ENCODE results near the gene NAALADL2.

Gene NAALADL2

DNA sequence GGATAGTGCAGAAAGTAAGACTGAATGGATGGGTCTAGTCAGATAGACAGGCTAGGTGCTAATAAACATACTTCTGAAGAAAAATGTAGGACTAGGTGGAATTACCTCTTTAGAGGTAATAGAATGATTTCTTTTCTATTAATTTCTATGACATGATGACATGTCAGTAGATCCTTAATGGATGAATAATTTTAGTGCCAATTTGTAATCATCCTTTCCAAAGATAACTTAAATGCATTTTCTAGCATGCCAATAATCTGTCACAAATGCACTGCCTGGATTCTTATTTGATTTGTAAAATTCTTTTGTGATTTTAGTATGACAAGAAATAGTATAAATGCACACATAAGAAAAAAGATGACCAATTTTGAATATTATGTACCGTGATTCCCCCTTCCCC lies 356.7 kb downstream of the NAALADL2 start:
- H3K79me2 ChIP-seq (ENCODE audit: insufficient read depth, low read depth) = no peaks in the 10 kb centered on the region
- TF ChIP-seq, protein P1, sequence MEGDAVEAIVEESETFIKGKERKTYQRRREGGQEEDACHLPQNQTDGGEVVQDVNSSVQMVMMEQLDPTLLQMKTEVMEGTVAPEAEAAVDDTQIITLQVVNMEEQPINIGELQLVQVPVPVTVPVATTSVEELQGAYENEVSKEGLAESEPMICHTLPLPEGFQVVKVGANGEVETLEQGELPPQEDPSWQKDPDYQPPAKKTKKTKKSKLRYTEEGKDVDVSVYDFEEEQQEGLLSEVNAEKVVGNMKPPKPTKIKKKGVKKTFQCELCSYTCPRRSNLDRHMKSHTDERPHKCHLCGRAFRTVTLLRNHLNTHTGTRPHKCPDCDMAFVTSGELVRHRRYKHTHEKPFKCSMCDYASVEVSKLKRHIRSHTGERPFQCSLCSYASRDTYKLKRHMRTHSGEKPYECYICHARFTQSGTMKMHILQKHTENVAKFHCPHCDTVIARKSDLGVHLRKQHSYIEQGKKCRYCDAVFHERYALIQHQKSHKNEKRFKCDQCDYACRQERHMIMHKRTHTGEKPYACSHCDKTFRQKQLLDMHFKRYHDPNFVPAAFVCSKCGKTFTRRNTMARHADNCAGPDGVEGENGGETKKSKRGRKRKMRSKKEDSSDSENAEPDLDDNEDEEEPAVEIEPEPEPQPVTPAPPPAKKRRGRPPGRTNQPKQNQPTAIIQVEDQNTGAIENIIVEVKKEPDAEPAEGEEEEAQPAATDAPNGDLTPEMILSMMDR (conservative IDR thresholded peaks at IDR 0.05; ENCODE audit: low read depth, low read length) = no peak
- H3K27ac ChIP-seq = no peak overlapping the region

DNA sequence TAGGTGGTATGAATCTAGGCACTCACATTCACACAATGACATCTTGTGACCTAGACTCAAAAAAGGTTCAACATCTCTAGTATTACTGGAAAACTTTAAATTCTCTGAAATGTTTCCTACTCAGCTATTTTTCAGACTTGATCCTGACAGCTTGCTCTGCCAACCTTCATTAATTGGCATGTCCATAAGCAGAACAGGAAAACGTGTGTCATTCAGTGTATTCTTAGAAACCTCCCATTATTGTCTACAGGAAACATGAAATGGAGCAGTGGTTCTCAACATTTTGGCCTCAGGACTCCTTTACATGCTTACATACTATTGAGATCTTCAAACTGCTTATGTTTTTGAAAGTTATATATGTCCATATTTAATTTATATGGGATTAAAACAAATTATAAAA lies 363.2 kb downstream of the NAALADL2 start:
- Histone ChIP-seq H2AFZ (ENCODE audit: low read depth) (no peak overlapping the region), H4K20me1 (ENCODE audit: insufficient read depth) (no peaks in the 10 kb centered on the region), H3K27me3 (ENCODE audit: insufficient read depth, low read depth) (no peaks in the 10 kb centered on the region), H3K4me2 (no peak overlapping the region), H3K27ac (no peak overlapping the region), H3K4me1 (ENCODE audit: low read depth, poor library complexity, severe bottlenecking) (no peaks in the 10 kb centered on the region), H3K36me3 (ENCODE audit: insufficient read depth) (no peaks in the 10 kb centered on the region), H3K79me2 (ENCODE audit: insufficient read depth, low read depth) (no peaks in the 10 kb centered on the region), H3K4me3 (IDR thresholded peaks at IDR 0.05; ENCODE audit: insufficient read depth, low read depth, low read length) (no peak overlapping the region), H3K9ac (no peak overlapping the region)
- TF ChIP-seq, protein P1 (conservative IDR thresholded peaks at IDR 0.05; ENCODE audit: low read depth, low read length) = no peak

More for the DNA sequence above, 356.7 kb downstream of the NAALADL2 start:
- Histone ChIP-seq H3K4me2 (no peak overlapping the region), H3K36me3 (ENCODE audit: insufficient read depth) (no peaks in the 10 kb centered on the region), H2AFZ (ENCODE audit: low read depth) (no peak overlapping the region), H3K4me1 (ENCODE audit: low read depth, poor library complexity, severe bottlenecking) (no peaks in the 10 kb centered on the region), H4K20me1 (ENCODE audit: insufficient read depth) (no peaks in the 10 kb centered on the region), H3K9ac (no peak overlapping the region), H3K27me3 (ENCODE audit: insufficient read depth, low read depth) (no peaks in the 10 kb centered on the region), H3K4me3 (IDR thresholded peaks at IDR 0.05; ENCODE audit: insufficient read depth, low read depth, low read length) (no peak overlapping the region)

DNA sequence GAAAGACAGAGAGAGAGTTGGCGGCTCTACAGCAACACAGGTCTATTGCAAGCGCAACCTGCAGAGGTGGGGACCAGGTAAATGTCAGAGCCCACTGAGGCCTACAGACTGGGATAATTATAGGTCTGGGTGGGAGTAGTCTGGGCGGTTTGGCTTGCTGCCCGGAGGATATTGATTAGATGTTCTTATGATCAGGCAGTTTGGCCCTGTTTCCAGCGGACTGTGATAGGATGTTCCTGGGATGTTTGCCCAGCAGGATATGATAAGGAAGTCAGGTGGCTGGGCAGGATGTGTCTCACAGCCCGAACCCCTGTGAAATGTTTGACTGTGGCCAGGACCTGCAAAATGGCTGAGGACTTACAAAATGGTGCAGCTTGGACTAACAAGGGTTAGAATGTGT lies 364.9 kb downstream of the NAALADL2 start:
- no peak overlapping the region for H2AFZ ChIP-seq (ENCODE audit: low read depth)
- TF ChIP-seq, protein P1 (conservative IDR thresholded peaks at IDR 0.05; ENCODE audit: low read depth, low read length) = no peak
- H3K4me2 ChIP-seq = no peak overlapping the region
- no peaks in the 10 kb centered on the region for H3K36me3 ChIP-seq (ENCODE audit: insufficient read depth)
- H4K20me1 ChIP-seq (ENCODE audit: insufficient read depth) = no peaks in the 10 kb centered on the region
- H3K4me1 ChIP-seq (ENCODE audit: low read depth, poor library complexity, severe bottlenecking) = no peaks in the 10 kb centered on the region
- H3K79me2 ChIP-seq (ENCODE audit: insufficient read depth, low read depth) = no peaks in the 10 kb centered on the region
- H3K27ac ChIP-seq = no peak overlapping the region
- H3K4me3 ChIP-seq (IDR thresholded peaks at IDR 0.05; ENCODE audit: insufficient read depth, low read depth, low read length) = no peak overlapping the region
- no peaks in the 10 kb centered on the region for H3K27me3 ChIP-seq (ENCODE audit: insufficient read depth, low read depth)
- H3K9ac ChIP-seq = no peak overlapping the region

DNA sequence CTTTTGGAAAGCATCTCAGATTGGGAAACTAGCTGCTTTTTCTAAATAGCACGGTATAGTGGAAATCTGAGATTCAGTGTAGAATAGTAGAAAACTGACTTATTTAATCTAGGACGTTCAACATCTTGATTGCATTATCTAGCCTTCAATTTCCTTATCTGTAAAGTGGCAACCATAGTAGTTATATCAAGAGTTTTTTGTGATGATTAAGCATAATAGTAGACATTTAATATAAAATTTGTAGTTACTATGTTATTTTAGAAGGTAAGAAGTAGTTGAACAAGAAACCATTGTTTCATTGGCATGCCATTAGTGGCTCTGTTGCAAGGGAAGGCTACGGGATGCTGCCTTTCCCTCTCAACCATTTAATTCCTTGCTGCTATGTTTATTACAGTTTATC lies 367.3 kb downstream of the NAALADL2 start:
- Histone ChIP-seq H4K20me1 (ENCODE audit: insufficient read depth) (no peaks in the 10 kb centered on the region), H3K4me3 (IDR thresholded peaks at IDR 0.05; ENCODE audit: insufficient read depth, low read depth, low read length) (no peak overlapping the region), H3K79me2 (ENCODE audit: insufficient read depth, low read depth) (no peaks in the 10 kb centered on the region), H3K27ac (no peak overlapping the region), H3K9ac (no peak overlapping the region), H3K36me3 (ENCODE audit: insufficient read depth) (no peaks in the 10 kb centered on the region), H3K4me1 (ENCODE audit: low read depth, poor library complexity, severe bottlenecking) (no peaks in the 10 kb centered on the region), H3K4me2 (no peak overlapping the region), H3K27me3 (ENCODE audit: insufficient read depth, low read depth) (no peaks in the 10 kb centered on the region), H2AFZ (ENCODE audit: low read depth) (no peak overlapping the region)
- TF ChIP-seq, protein P1 (conservative IDR thresholded peaks at IDR 0.05; ENCODE audit: low read depth, low read length) = no peak
